HCT116 (cell line): ENCODE measurements around the gene ZNF433. TPM values are rescaled to one million over a fixed set of nuclear protein-coding genes. Genes with fewer than 3 reads are reported as not detected.

Experiments
- ATAC-seq: fragments of 200-7000 bp; cut with Tn5 transposase; 2 replicates; pipeline ENCODE4 v1.9.1; 2020; ENCODE audit warnings: mild to moderate bottlenecking, moderate library complexity
- BruUV-seq: library from RNA; stranded (reverse); fragments of 400-500 nt; replicated peaks from 2 replicates; lab custom pipeline; 2021; lab: Mats Ljungman, UMichigan
- CTCF ChIA-PET: fragments of 300-600 bp; sonication (Branson Sonifier 250); formaldehyde crosslinking; loops from one replicate; lab custom pipeline; 2021; ENCODE audit warnings: antibody characterized with exemption; lab: Charles Lee
- POLR2A ChIA-PET: fragments of 300-600, 350-600 bp; sonication (Branson Sonifier 250); formaldehyde crosslinking; loops from one replicate; lab custom pipeline; 2021; ENCODE audit warnings: antibody characterized with exemption; lab: Charles Lee
- RAD21 ChIA-PET, 2 experiments: fragments of 300-600 bp; sonication (Branson Sonifier 250); formaldehyde crosslinking; loops; one replicate each; lab custom pipeline; 2023; ENCODE audit warnings: low total read pairs in 2 of 2; ENCODE audit not compliant: uncharacterized antibody in 2 of 2, unreplicated experiment in 2 of 2, low non-redundant PET in 1 of 2; lab: Charles Lee
- DNase-seq: peaks from one replicate; pipeline ENCODE4 v3.0.0-alpha.2; 2010; ENCODE audit warnings: low read depth, low spot score
- H2AFZ ChIP-seq: fragments of 200-600 bp; shearing (Covaris generic), sonication (generic); 2 replicates; pipeline ENCODE4 v1.6.1; 2017; ENCODE audit warnings: low read depth, mixed run types, mixed read lengths, antibody characterized with exemption, low read length; ENCODE audit not compliant: poor library complexity, severe bottlenecking
- H3K27ac ChIP-seq: 2 replicates; pipeline ENCODE4 v1.5.1; 2012; ENCODE audit warnings: low read depth, low read length
- H3K27me3 ChIP-seq: fragments of 200-600 bp; sonication (generic); 2 replicates; pipeline ENCODE4 v1.6.1; 2016; ENCODE audit warnings: mixed run types, low read length, mixed read lengths; ENCODE audit not compliant: insufficient read depth
- H3K36me3 ChIP-seq, 2 experiments: fragments of 200-500 bp in 1 of 2; fragments of 200-600 bp in 1 of 2; sonication (Bioruptor generic) in 1 of 2; sonication (generic) in 1 of 2; 2 replicates each; pipeline versions ENCODE4 v1.5.1 to v1.6.1; 2014 to 2016; ENCODE audit warnings: low read length in 2 of 2, inconsistent platforms in 1 of 2, mixed read lengths in 1 of 2, mixed run types in 1 of 2; ENCODE audit not compliant: insufficient read depth in 2 of 2, control insufficient read depth in 1 of 2
- H3K4me1 ChIP-seq, 2 experiments: fragments of 200-600 bp in 1 of 2; sonication (generic) in 1 of 2; 2 replicates each; pipeline versions ENCODE4 v1.5.1 to v1.6.1; 2012 to 2017; ENCODE audit warnings: low read length in 2 of 2, inconsistent platforms in 1 of 2, mild to moderate bottlenecking in 1 of 2, mixed read lengths in 1 of 2, mixed run types in 1 of 2, moderate library complexity in 1 of 2; ENCODE audit not compliant: insufficient read depth in 2 of 2, control insufficient read depth in 1 of 2
- H3K4me2 ChIP-seq: fragments of 200-600 bp; sonication (generic); 2 replicates; pipeline ENCODE4 v1.6.1; 2017; ENCODE audit warnings: mixed run types, low read length, mixed read lengths
- H3K4me3 ChIP-seq, 2 experiments: fragments of 200-600 bp in 1 of 2; sonication (generic) in 1 of 2; replicated peaks in 1 of 2; 2 replicates each; pipeline ENCODE4 v1.5.1; 2011 to 2016; ENCODE audit warnings: low read length in 2 of 2, control low read depth in 1 of 2, low read depth in 1 of 2, mild to moderate bottlenecking in 1 of 2, mixed read lengths in 1 of 2, mixed run types in 1 of 2
- H3K79me2 ChIP-seq: fragments of 200-600 bp; sonication (generic); 2 replicates; pipeline ENCODE4 v1.6.1; 2017; ENCODE audit warnings: mild to moderate bottlenecking, mixed run types, low read length, moderate library complexity, mixed read lengths; ENCODE audit not compliant: insufficient read depth
- H3K9ac ChIP-seq: fragments of 200-600 bp; sonication (generic); 2 replicates; pipeline ENCODE4 v1.6.1; 2016; ENCODE audit warnings: low read length, mixed read lengths
- H3K9me2 ChIP-seq: fragments of 200-600 bp; sonication (generic), shearing (Covaris generic); 2 replicates; pipeline ENCODE4 v1.6.1; 2017; ENCODE audit warnings: mixed run types, mild to moderate bottlenecking, moderate library complexity; ENCODE audit not compliant: insufficient read depth
- H3K9me3 ChIP-seq, 2 experiments: fragments of 200-500 bp in 1 of 2; fragments of 200-600 bp in 1 of 2; sonication (Bioruptor generic) in 1 of 2; sonication (generic) in 1 of 2; 2 replicates each; pipeline ENCODE4 v1.6.1; 2014 to 2017; ENCODE audit warnings: low read length in 2 of 2, mixed read lengths in 2 of 2, inconsistent platforms in 1 of 2, low read depth in 1 of 2, mild to moderate bottlenecking in 1 of 2, mixed run types in 1 of 2, moderate library complexity in 1 of 2; ENCODE audit not compliant: control insufficient read depth in 1 of 2, insufficient read depth in 1 of 2
- H4K20me1 ChIP-seq: fragments of 200-600 bp; sonication (generic), shearing (Covaris generic); 2 replicates; pipeline ENCODE4 v1.6.1; 2017; ENCODE audit warnings: mixed run types, mild to moderate bottlenecking, moderate library complexity; ENCODE audit not compliant: insufficient read depth
- POLR2AphosphoS5 ChIP-seq: IDR thresholded peaks from 2 replicates; pipeline ENCODE4 v1.6.1; 2011; ENCODE audit warnings: mild to moderate bottlenecking, low read depth, low read length, moderate library complexity
- TCF7L2 ChIP-seq: IDR thresholded peaks from 2 replicates; pipeline ENCODE4 v1.7.0; 2011; ENCODE audit warnings: borderline replicate concordance, inconsistent platforms; ENCODE audit not compliant: insufficient read depth, insufficient read length; ENCODE audit errors: extremely low read depth
- YY1 ChIP-seq: IDR thresholded peaks from 2 replicates; pipeline ENCODE4 v1.6.1; 2011; ENCODE audit warnings: low read length, low read depth, moderate library complexity, mild to moderate bottlenecking; ENCODE audit not compliant: insufficient replicate concordance; ENCODE audit errors: extremely low read depth
- ZNF274 ChIP-seq: fragments of 200-500 bp; sonication (Bioruptor generic); IDR thresholded peaks from 2 replicates; pipeline ENCODE4 v1.6.1; 2014; ENCODE audit warnings: mild to moderate bottlenecking, low read depth, low read length, inconsistent platforms
- intact Hi-C: fragments of 100-400 bp; cut with micrococcal nuclease; formaldehyde crosslinking; loops from 2 replicates; pipeline ENCODE4 v1.10.0; 2022
- total RNA-seq: library from RNA; stranded (reverse); gene quantifications from one replicate; pipeline ENCODE4 v1.2.1, GENCODE V29; 2021; ENCODE audit not compliant: unreplicated experiment
- TF ChIP-seq, protein P1 (sequence below): IDR thresholded peaks from 2 replicates; pipeline ENCODE4 v1.6.1; 2011; ENCODE audit warnings: mild to moderate bottlenecking, low read length, moderate library complexity; ENCODE audit not compliant: insufficient replicate concordance; ENCODE audit errors: extremely low read depth
- TF ChIP-seq, protein P2 (sequence below): IDR thresholded peaks from 2 replicates; pipeline ENCODE4 v1.6.1; 2012; ENCODE audit warnings: low read depth
- TF ChIP-seq, protein P3 (sequence below): IDR thresholded peaks from 2 replicates; pipeline ENCODE4 v1.6.1; 2012
- TF ChIP-seq, protein P4 (sequence below), 3 experiments: fragments of 200-600 bp in 1 of 3; sonication (generic) in 1 of 3; IDR thresholded peaks in 2 of 3; conservative IDR thresholded peaks in 1 of 3; 2 replicates each; pipeline ENCODE4 v1.5.1; 2012 to 2017; ENCODE audit warnings: low read depth in 2 of 3, low read length in 2 of 3, antibody characterized with exemption in 1 of 3, borderline replicate concordance in 1 of 3, control low read depth in 1 of 3, mild to moderate bottlenecking in 1 of 3, mixed read lengths in 1 of 3, mixed run types in 1 of 3, moderate library complexity in 1 of 3; ENCODE audit not compliant: insufficient read depth in 1 of 3

The ZNF433 gene
- total RNA-seq, 1 experiment from 2014 or later, result not detected

DNA sequence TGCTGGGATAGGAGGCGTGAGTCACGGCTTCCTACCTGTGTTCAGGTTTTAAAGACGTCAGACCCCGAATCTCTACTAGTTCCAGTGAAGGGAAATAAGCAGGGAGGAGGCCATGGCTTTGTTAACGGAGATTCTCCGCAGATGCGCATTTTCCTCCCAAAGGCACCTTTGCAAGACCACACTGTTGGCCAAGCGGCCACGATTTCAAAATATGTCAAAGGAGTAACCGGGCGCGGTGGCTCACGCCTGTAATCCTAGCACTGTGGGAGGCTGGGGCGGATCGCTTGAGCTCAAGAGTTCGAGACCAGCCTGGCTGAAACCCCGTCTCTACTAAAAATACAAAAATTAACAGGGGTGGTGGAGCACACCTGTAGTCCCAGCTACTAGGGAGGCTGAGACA, 48.7 kb downstream of the ZNF433 start (continued):
- TF ChIP-seq, protein P1, sequence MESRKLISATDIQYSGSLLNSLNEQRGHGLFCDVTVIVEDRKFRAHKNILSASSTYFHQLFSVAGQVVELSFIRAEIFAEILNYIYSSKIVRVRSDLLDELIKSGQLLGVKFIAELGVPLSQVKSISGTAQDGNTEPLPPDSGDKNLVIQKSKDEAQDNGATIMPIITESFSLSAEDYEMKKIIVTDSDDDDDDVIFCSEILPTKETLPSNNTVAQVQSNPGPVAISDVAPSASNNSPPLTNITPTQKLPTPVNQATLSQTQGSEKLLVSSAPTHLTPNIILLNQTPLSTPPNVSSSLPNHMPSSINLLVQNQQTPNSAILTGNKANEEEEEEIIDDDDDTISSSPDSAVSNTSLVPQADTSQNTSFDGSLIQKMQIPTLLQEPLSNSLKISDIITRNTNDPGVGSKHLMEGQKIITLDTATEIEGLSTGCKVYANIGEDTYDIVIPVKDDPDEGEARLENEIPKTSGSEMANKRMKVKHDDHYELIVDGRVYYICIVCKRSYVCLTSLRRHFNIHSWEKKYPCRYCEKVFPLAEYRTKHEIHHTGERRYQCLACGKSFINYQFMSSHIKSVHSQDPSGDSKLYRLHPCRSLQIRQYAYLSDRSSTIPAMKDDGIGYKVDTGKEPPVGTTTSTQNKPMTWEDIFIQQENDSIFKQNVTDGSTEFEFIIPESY, result no peak
- no peak for TF ChIP-seq ZNF274
- TF ChIP-seq TCF7L2, result no peak
- TF ChIP-seq, protein P2, sequence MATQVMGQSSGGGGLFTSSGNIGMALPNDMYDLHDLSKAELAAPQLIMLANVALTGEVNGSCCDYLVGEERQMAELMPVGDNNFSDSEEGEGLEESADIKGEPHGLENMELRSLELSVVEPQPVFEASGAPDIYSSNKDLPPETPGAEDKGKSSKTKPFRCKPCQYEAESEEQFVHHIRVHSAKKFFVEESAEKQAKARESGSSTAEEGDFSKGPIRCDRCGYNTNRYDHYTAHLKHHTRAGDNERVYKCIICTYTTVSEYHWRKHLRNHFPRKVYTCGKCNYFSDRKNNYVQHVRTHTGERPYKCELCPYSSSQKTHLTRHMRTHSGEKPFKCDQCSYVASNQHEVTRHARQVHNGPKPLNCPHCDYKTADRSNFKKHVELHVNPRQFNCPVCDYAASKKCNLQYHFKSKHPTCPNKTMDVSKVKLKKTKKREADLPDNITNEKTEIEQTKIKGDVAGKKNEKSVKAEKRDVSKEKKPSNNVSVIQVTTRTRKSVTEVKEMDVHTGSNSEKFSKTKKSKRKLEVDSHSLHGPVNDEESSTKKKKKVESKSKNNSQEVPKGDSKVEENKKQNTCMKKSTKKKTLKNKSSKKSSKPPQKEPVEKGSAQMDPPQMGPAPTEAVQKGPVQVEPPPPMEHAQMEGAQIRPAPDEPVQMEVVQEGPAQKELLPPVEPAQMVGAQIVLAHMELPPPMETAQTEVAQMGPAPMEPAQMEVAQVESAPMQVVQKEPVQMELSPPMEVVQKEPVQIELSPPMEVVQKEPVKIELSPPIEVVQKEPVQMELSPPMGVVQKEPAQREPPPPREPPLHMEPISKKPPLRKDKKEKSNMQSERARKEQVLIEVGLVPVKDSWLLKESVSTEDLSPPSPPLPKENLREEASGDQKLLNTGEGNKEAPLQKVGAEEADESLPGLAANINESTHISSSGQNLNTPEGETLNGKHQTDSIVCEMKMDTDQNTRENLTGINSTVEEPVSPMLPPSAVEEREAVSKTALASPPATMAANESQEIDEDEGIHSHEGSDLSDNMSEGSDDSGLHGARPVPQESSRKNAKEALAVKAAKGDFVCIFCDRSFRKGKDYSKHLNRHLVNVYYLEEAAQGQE, result no peak

DNA sequence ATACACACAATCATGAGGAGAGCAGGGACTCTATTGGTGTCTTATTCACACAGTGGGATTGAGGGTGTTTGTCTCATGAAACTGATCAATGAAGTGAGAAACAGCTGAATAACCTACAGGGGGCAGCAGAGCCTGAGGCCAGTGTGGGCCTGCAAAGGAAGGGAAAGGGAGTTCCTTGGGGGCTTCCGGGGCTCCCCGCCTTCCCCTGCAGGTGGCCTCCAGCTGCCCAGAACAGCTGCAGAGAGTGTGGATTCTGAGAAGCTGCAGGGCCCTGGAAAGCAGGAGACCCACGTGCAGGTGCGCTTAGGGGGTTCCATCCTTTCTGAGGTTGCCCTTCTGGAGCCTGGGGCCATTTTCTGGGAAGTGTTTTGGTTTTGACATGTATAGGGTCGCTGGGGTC, 50.5 kb downstream of the ZNF433 start:
- RAD21 ChIA-PET, result no interaction called here
- Histone ChIP-seq H3K36me3 (no peaks in the 10 kb centered on the region), H3K27me3 (no peaks in the 10 kb centered on the region), H3K9me3 (peaks cover 12 to 18% of the 10 kb centered on the region in 2 experiments; a peak in 2 of 4 replicates), H3K4me2 (no peak overlapping the region), H4K20me1 (no peaks in the 10 kb centered on the region)
- TF ChIP-seq, protein P3, sequence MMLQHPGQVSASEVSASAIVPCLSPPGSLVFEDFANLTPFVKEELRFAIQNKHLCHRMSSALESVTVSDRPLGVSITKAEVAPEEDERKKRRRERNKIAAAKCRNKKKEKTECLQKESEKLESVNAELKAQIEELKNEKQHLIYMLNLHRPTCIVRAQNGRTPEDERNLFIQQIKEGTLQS, result no peak
- TF ChIP-seq, protein P4, sequence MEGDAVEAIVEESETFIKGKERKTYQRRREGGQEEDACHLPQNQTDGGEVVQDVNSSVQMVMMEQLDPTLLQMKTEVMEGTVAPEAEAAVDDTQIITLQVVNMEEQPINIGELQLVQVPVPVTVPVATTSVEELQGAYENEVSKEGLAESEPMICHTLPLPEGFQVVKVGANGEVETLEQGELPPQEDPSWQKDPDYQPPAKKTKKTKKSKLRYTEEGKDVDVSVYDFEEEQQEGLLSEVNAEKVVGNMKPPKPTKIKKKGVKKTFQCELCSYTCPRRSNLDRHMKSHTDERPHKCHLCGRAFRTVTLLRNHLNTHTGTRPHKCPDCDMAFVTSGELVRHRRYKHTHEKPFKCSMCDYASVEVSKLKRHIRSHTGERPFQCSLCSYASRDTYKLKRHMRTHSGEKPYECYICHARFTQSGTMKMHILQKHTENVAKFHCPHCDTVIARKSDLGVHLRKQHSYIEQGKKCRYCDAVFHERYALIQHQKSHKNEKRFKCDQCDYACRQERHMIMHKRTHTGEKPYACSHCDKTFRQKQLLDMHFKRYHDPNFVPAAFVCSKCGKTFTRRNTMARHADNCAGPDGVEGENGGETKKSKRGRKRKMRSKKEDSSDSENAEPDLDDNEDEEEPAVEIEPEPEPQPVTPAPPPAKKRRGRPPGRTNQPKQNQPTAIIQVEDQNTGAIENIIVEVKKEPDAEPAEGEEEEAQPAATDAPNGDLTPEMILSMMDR (IDR thresholded peaks at IDR 0.05 in 2 of 3, conservative IDR thresholded peaks at IDR 0.05 in 1 of 3; ENCODE audit: borderline replicate concordance in 1 of 3, insufficient read depth in 1 of 3, low read depth in 2 of 3, low read length in 2 of 3), result 0 out of 6 replicates have a peak, but pooled peaks of 2 of the 3 experiments have one; percentile 4 to 9
- no peak for TF ChIP-seq POLR2AphosphoS5
- TF ChIP-seq YY1, result no peak
- TF ChIP-seq, all 23 proteins: peak for 1
- Histone ChIP-seq H3K9ac (no peak overlapping the region), H3K79me2 (no peaks in the 10 kb centered on the region), H3K4me1 (peaks cover 0 to 10% of the 10 kb centered on the region in 2 experiments; a peak in 2 of 4 replicates), H3K4me3 (no peak overlapping the region), H3K27ac (no peak overlapping the region), H3K9me2 (no peaks in the 10 kb centered on the region), H2AFZ (no peak overlapping the region)
- ChIA-PET POLR2A (no interaction called here), CTCF (no interaction called here)
- ATAC-seq, result no peak
- BruUV-seq, result no TSS peak
- intact Hi-C loops, result loop anchor here (5.0 kb wide), 2 partner anchors 173 to 428 kb away; partner anchors contain the start of genes ELOF1 and ZNF440
- no peak for DNase-seq
